OCI-LY1 (cell line): ENCODE data around the gene KPNA3.

Experiments used
- H2AFZ ChIP-seq: fragments of 200-600 bp; sonication (generic), shearing (Covaris generic); 2 replicates; pipeline ENCODE4 v1.6.0; 2014; ENCODE audit warnings: antibody characterized with exemption, mild to moderate bottlenecking, low read length
- H3F3A ChIP-seq: fragments of 200-600 bp; sonication (generic), shearing (Covaris generic); 2 replicates; pipeline ENCODE4 v1.6.0; 2014; ENCODE audit warnings: mild to moderate bottlenecking, antibody characterized with exemption, low read length, moderate library complexity; ENCODE audit not compliant: insufficient read depth
- H3K27ac ChIP-seq: fragments of 200-600 bp; sonication (generic); 2 replicates; pipeline ENCODE4 v1.5.1; 2014; ENCODE audit warnings: low read length, mixed run types, mild to moderate bottlenecking, low read depth; ENCODE audit not compliant: poor library complexity, severe bottlenecking
- H3K27me3 ChIP-seq: fragments of 200-600 bp; sonication (generic); 2 replicates; pipeline ENCODE4 v1.6.0; 2014; ENCODE audit warnings: antibody characterized with exemption, mild to moderate bottlenecking, low read length, moderate library complexity; ENCODE audit not compliant: insufficient read depth
- H3K36me3 ChIP-seq: fragments of 200-600 bp; sonication (generic); 2 replicates; pipeline ENCODE4 v1.6.1; 2014; ENCODE audit warnings: mild to moderate bottlenecking, antibody characterized with exemption, low read length, moderate library complexity, mixed read lengths; ENCODE audit not compliant: insufficient read depth
- H3K4me1 ChIP-seq: fragments of 200-600 bp; sonication (generic); 2 replicates; pipeline ENCODE4 v1.5.1; 2014; ENCODE audit warnings: mild to moderate bottlenecking, low read length, moderate library complexity; ENCODE audit not compliant: insufficient read depth, severe bottlenecking
- H3K4me2 ChIP-seq: fragments of 200-600 bp; sonication (generic), shearing (Covaris generic); 2 replicates; pipeline ENCODE4 v1.6.1; 2014; ENCODE audit warnings: low read length
- H3K4me3 ChIP-seq: fragments of 200-600 bp; sonication (generic); 2 replicates; pipeline ENCODE4 v1.5.1; 2014; ENCODE audit warnings: low read length, low read depth, mild to moderate bottlenecking, mixed read lengths; ENCODE audit not compliant: poor library complexity, severe bottlenecking
- H3K79me2 ChIP-seq: fragments of 200-600 bp; shearing (Covaris generic); 2 replicates; pipeline ENCODE4 v1.6.1; 2016; ENCODE audit warnings: mixed run types, low read length, mixed read lengths; ENCODE audit not compliant: insufficient read depth
- H3K9ac ChIP-seq: fragments of 200-600 bp; sonication (generic), shearing (Covaris generic); 2 replicates; pipeline ENCODE4 v1.6.1; 2014; ENCODE audit warnings: mild to moderate bottlenecking, low read length, mixed read lengths
- H3K9me2 ChIP-seq: fragments of 200-600 bp; sonication (generic), shearing (Covaris generic); 2 replicates; pipeline ENCODE4 v1.6.1; 2014; ENCODE audit warnings: low read depth, mild to moderate bottlenecking, low read length, mixed read lengths
- H3K9me3 ChIP-seq: fragments of 200-600 bp; shearing (Covaris generic); 2 replicates; pipeline ENCODE4 v1.6.1; 2014; ENCODE audit warnings: low read length, mixed read lengths
- H4K20me1 ChIP-seq: fragments of 200-600 bp; sonication (generic), shearing (Covaris generic); 2 replicates; pipeline ENCODE4 v1.6.0; 2016; ENCODE audit warnings: mild to moderate bottlenecking, low read length; ENCODE audit not compliant: insufficient read depth
- EZH2 ChIP-seq: fragments of 200-600 bp; sonication (generic), shearing (Covaris generic); IDR thresholded peaks from 2 replicates; pipeline ENCODE4 v1.8.0; 2017; ENCODE audit warnings: borderline replicate concordance, mixed run types, mild to moderate bottlenecking, antibody characterized with exemption, low read length, moderate library complexity, mixed read lengths
- TF ChIP-seq, protein P1 (sequence below): fragments of 200-600 bp; sonication (generic), shearing (Covaris generic); IDR thresholded peaks from 2 replicates; pipeline ENCODE4 v1.5.1; 2017; ENCODE audit warnings: mild to moderate bottlenecking, antibody characterized with exemption, low read length, moderate library complexity, mixed read lengths

KPNA3 gene

DNA sequence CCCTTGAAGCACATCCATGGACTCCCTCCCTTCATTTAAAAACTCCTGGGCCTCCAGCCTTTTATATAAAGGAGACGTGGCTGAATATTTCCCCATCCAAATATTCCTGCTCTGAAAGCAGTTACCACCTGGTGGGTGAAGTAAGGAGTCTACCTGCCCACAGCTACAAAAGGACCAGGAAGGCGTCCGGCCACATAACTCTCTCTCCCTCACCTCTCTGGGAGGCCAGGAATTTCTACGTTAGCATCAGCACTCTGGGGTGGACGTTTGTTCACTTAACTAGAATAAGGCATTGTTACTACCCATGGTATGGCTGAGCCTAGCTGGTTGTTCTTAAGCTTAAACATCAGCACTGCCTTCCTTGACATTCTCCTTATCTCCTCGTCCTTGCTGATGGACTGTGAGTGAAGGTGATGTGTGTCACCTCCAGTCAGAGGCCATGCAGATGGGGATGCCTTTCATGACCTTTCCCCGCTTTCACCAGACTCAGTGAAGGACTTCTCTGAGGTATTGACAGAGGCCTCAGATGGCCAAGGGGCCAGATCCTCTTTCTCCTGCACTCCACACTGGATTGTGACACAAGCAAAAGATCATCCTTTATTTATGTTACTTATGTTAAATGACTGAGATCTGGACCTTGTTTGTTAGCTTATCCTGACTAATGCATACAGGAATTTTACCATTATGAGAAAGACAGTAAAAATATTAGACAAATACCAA lies 22.2 kb upstream of the KPNA3 start:
- H3K4me2 ChIP-seq: no peak overlapping the region
- no peak overlapping the region for H3K4me3 ChIP-seq
- H3K4me1 ChIP-seq: no peaks in the 10 kb centered on the region
- no peak overlapping the region for H3K9ac ChIP-seq
- H3K79me2 ChIP-seq: no peaks in the 10 kb centered on the region
- H4K20me1 ChIP-seq: no peaks in the 10 kb centered on the region
- H3F3A ChIP-seq: no peaks in the 10 kb centered on the region
- no peak overlapping the region for H3K27ac ChIP-seq
- no peaks in the 10 kb centered on the region for H3K27me3 ChIP-seq
- H3K36me3 ChIP-seq: no peaks in the 10 kb centered on the region
- H2AFZ ChIP-seq: no peak overlapping the region
- TF ChIP-seq, protein P1, sequence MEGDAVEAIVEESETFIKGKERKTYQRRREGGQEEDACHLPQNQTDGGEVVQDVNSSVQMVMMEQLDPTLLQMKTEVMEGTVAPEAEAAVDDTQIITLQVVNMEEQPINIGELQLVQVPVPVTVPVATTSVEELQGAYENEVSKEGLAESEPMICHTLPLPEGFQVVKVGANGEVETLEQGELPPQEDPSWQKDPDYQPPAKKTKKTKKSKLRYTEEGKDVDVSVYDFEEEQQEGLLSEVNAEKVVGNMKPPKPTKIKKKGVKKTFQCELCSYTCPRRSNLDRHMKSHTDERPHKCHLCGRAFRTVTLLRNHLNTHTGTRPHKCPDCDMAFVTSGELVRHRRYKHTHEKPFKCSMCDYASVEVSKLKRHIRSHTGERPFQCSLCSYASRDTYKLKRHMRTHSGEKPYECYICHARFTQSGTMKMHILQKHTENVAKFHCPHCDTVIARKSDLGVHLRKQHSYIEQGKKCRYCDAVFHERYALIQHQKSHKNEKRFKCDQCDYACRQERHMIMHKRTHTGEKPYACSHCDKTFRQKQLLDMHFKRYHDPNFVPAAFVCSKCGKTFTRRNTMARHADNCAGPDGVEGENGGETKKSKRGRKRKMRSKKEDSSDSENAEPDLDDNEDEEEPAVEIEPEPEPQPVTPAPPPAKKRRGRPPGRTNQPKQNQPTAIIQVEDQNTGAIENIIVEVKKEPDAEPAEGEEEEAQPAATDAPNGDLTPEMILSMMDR: no peak
- no peak for TF ChIP-seq EZH2
- H3K9me3 ChIP-seq: no peaks in the 10 kb centered on the region
- H3K9me2 ChIP-seq: no peaks in the 10 kb centered on the region

DNA sequence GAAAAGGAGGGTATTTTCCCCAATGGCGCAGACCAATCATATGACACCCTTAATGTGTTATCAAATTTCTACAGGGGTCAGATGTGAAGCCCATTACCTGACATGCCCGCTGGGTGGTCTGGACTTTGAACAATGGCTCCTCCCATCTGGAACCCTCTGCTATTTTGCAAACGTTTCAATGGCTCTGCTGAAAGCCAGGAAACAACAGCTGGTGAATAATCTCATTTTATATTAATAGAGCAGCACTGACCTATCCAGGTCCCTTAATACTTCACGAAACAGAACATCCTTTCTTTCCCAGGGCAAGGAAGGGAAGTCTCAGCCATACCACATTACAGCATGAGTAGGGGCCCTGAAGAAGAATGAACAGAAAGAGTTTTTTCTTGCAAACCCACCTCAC lies 20.3 kb upstream of the KPNA3 start:
- H2AFZ ChIP-seq: no peak overlapping the region
- H3K9me3 ChIP-seq: no peaks in the 10 kb centered on the region
- no peaks in the 10 kb centered on the region for H3K36me3 ChIP-seq
- no peak overlapping the region for H3K4me3 ChIP-seq
- no peaks in the 10 kb centered on the region for H3K79me2 ChIP-seq
- no peak overlapping the region for H3K27ac ChIP-seq
- H3K27me3 ChIP-seq: no peaks in the 10 kb centered on the region
- no peaks in the 10 kb centered on the region for H3K4me1 ChIP-seq
- H3K9me2 ChIP-seq: no peaks in the 10 kb centered on the region
- no peak overlapping the region for H3K9ac ChIP-seq
- no peak for TF ChIP-seq EZH2
- TF ChIP-seq, protein P1: no peak
- no peak overlapping the region for H3K4me2 ChIP-seq
- no peaks in the 10 kb centered on the region for H3F3A ChIP-seq
- no peaks in the 10 kb centered on the region for H4K20me1 ChIP-seq

DNA sequence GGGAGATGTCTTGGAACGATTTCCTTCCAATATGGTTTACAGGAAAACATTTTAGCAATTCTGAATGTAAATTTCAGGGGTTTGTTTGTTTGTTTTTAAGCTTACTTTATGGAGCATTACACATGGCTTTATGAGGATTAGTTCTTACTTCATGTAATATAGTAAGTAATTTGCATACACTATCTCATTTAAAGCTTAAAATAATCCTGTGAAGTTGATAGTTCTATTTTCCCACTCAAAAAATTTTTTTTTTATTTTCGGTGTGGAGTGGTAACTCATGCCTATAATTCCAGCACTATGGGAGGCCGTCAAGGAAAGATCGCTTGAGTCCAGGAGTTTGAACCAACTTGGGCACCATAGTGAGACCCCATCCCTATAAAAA lies 19.0 kb upstream of the KPNA3 start:
- no peak for TF ChIP-seq EZH2
- TF ChIP-seq, protein P1: no peak
- Histone ChIP-seq H3K9me2 (no peaks in the 10 kb centered on the region), H2AFZ (no peak overlapping the region), H3K9me3 (no peaks in the 10 kb centered on the region), H4K20me1 (no peaks in the 10 kb centered on the region), H3K79me2 (no peaks in the 10 kb centered on the region), H3F3A (no peaks in the 10 kb centered on the region), H3K27me3 (no peaks in the 10 kb centered on the region), H3K4me3 (no peak overlapping the region), H3K36me3 (no peaks in the 10 kb centered on the region), H3K4me1 (no peaks in the 10 kb centered on the region), H3K27ac (no peak overlapping the region), H3K4me2 (no peak overlapping the region), H3K9ac (no peak overlapping the region)
